Testis (tissue), 2 donors: ENCODE measurements around the gene SLC25A11.

ENCODE experiments used
- CTCF ChIP-seq, 3 experiments: fragments of 450-650 bp in 2 of 3; fragments of 200-600 bp in 1 of 3; sonication (generic) in 1 of 3; IDR thresholded peaks; one replicate each; pipeline ENCODE4 v1.5.1; 2016 to 2019; ENCODE audit warnings: antibody characterized with exemption in 3 of 3, mild to moderate bottlenecking in 2 of 3, moderate library complexity in 1 of 3
- POLR2A ChIP-seq: fragments of 450-650 bp; IDR thresholded peaks from one replicate; pipeline ENCODE4 v1.6.1; 2017; ENCODE audit warnings: antibody characterized with exemption, mild to moderate bottlenecking, moderate library complexity

GRCh38 chr17:4900231-4901107 is 39.4 kb downstream of the SLC25A11 start:
- TF ChIP-seq CTCF (IDR thresholded peaks at IDR 0.05): no peak
- no peak for TF ChIP-seq POLR2A
